Right atrium auricular region (tissue), 2 donors: Measurements from ENCODE around the gene GDPGP1. TPM values are rescaled to one million over a fixed set of nuclear protein-coding genes. Genes with fewer than 3 reads are reported as not detected.
A peak's percentile ranks its signal among the peaks of the same experiment; 100 is the strongest.

Experiments
- DNase-seq: peaks from one replicate; pipeline ENCODE4 v3.0.0-alpha.2; 2019; ENCODE audit warnings: low spot score
- H3K27ac ChIP-seq, 2 donors: fragments of 200-600 bp; sonication (generic); 1 replicate in 1 of 2; 2 replicates in 1 of 2; pipeline ENCODE4 v1.5.1; 2016 to 2019
- H3K27me3 ChIP-seq, 2 donors: fragments of 200-600 bp; sonication (generic); one replicate each; pipeline versions ENCODE4 v1.5.1 to v1.6.0; 2017 to 2019
- H3K36me3 ChIP-seq: fragments of 200-600 bp; sonication (generic); one replicate; pipeline ENCODE4 v1.5.1; 2016
- H3K4me1 ChIP-seq, 2 donors: fragments of 200-600 bp; sonication (generic); one replicate each; pipeline versions ENCODE4 v1.5.1 to v1.6.0; 2017 to 2019
- H3K4me3 ChIP-seq, 2 donors: fragments of 200-600 bp; sonication (generic); 1 replicate in 1 of 2; 2 replicates in 1 of 2; pipeline ENCODE4 v1.5.1; 2017 to 2019; ENCODE audit warnings: mild to moderate bottlenecking in 1 of 2, moderate library complexity in 1 of 2
- H3K9me3 ChIP-seq, 2 donors: fragments of 200-600 bp; sonication (generic); one replicate each; pipeline ENCODE4 v1.5.1; 2019
- CTCF ChIP-seq, 2 donors: fragments of 200-600 bp; sonication (generic); IDR thresholded peaks; one replicate each; pipeline ENCODE4 v1.5.1; 2019; ENCODE audit warnings: antibody characterized with exemption in 2 of 2
- total RNA-seq, 2 donors: library from RNA; depleted of rRNA; stranded (reverse); fragments of >200 nt; gene quantifications; one replicate each; pipeline ENCODE4 v1.1.0, GENCODE V29; 2016

Gene GDPGP1
- total RNA-seq, 2 donors from 2014 or later = 8.6 to 16.1 TPM

- Histone ChIP-seq H3K36me3 (peaks cover 11% of the 10 kb centered on the region), H3K27me3 (no peaks in the 10 kb centered on the region), H3K4me1 (peaks cover 0 to 42% of the 10 kb centered on the region in 2 donors), H3K4me3 (peak overlapping the region; percentile 77 to 86), H3K27ac (peak overlapping the region; percentile 98 to 99), H3K9me3 (no peaks in the 10 kb centered on the region)
- no peak for DNase-seq
- TF ChIP-seq CTCF (IDR thresholded peaks at IDR 0.05) = no peak
Measured at GRCh38 chr15:90264671-90265070, 30.7 kb downstream of the GDPGP1 start.

GRCh38 chr15:90265271-90266060 lies 31.5 kb downstream of the GDPGP1 start, which contains the start of gene NGRN:
TSS of gene NGRN (plus strand) at chr15:90265672. CDS start at chr15:90265713, 41 bp downstream.
- H3K9me3 ChIP-seq = no peaks in the 10 kb centered on the region
- H3K27ac ChIP-seq = peak within 1 kb of the TSS; percentile 98 to 99
- TF ChIP-seq CTCF (IDR thresholded peaks at IDR 0.05) = no peak
- peak within 1 kb of the TSS; percentile 77 to 86 for H3K4me3 ChIP-seq
- peak; percentile 96 for DNase-seq
- peaks cover 19% of the 10 kb centered on the region for H3K36me3 ChIP-seq
- peaks cover 0 to 50% of the 10 kb centered on the region in 2 donors for H3K4me1 ChIP-seq
- H3K27me3 ChIP-seq = no peaks in the 10 kb centered on the region

GRCh38 chr15:90266061-90266431 lies 32.0 kb downstream of the GDPGP1 start:
- peaks cover 0 to 56% of the 10 kb centered on the region in 2 donors for H3K4me1 ChIP-seq
- no peak for DNase-seq
- no peaks in the 10 kb centered on the region for H3K27me3 ChIP-seq
- H3K9me3 ChIP-seq = no peaks in the 10 kb centered on the region
- H3K4me3 ChIP-seq = peak overlapping the region; percentile 77 to 86
- H3K36me3 ChIP-seq = peaks cover 24% of the 10 kb centered on the region
- TF ChIP-seq CTCF (IDR thresholded peaks at IDR 0.05) = no peak
- H3K27ac ChIP-seq = peak overlapping the region; percentile 98 to 99

GRCh38 chr15:90266485-90266884 lies 32.5 kb downstream of the GDPGP1 start:
- no peak for DNase-seq
- Histone ChIP-seq H3K27ac (peak overlapping the region; percentile 98 to 99), H3K27me3 (no peaks in the 10 kb centered on the region), H3K4me1 (peaks cover 0 to 60% of the 10 kb centered on the region in 2 donors), H3K9me3 (no peaks in the 10 kb centered on the region), H3K36me3 (peaks cover 28% of the 10 kb centered on the region), H3K4me3 (peak overlapping the region; percentile 77 to 86)
- TF ChIP-seq CTCF (IDR thresholded peaks at IDR 0.05) = no peak

- Histone ChIP-seq H3K4me3 (no peak overlapping the region), H3K36me3 (peaks cover 46% of the 10 kb centered on the region), H3K27me3 (no peaks in the 10 kb centered on the region), H3K27ac (no peak overlapping the region), H3K9me3 (no peaks in the 10 kb centered on the region), H3K4me1 (peaks cover 0 to 68% of the 10 kb centered on the region in 2 donors)
- DNase-seq = no peak
- TF ChIP-seq CTCF (IDR thresholded peaks at IDR 0.05) = no peak
Measured at GRCh38 chr15:90268415-90268814, 34.4 kb downstream of the GDPGP1 start.
